ENCODE data around the gene OSGEPL1.
A peak's percentile ranks its signal among the peaks of the same experiment; 100 is the strongest.
"Not testable (repeated sequence)": the region's sequence is repeated elsewhere in the genome, so short reads cannot be mapped to it uniquely, and the experiment has no call there.

OSGEPL1 gene

GRCh38 chr2:189783451-189783926 lies 20.9 kb upstream of the OSGEPL1 start:
- peaks cover 32% of the 10 kb centered on the region for H3K36me3 ChIP-seq (ENCODE audit: control insufficient read depth, low read depth, low read length)
- peaks cover 4% of the 10 kb centered on the region for H3K4me1 ChIP-seq (ENCODE audit: control insufficient read depth, low read depth, low read length)
- H3K27ac ChIP-seq (ENCODE audit: low read length): peak overlapping the region; percentile 45
- peak overlapping the region; percentile 93 for H3K9ac ChIP-seq (ENCODE audit: low read length)
- H3K4me3 ChIP-seq (ENCODE audit: low read length): peak overlapping the region; percentile 86
- no peaks in the 10 kb centered on the region for H3K27me3 ChIP-seq (ENCODE audit: control insufficient read depth, insufficient read depth, low read length)
- H3K9me3 ChIP-seq (ENCODE audit: control insufficient read depth, low read depth, low read length): no peaks in the 10 kb centered on the region

GRCh38 chr2:189782221-189782671 lies 19.7 kb upstream of the OSGEPL1 start:
- Histone ChIP-seq H3K27me3 (ENCODE audit: control insufficient read depth, insufficient read depth, low read length) (no peaks in the 10 kb centered on the region), H3K4me3 (ENCODE audit: low read length) (peak overlapping the region; percentile 86), H3K9ac (ENCODE audit: low read length) (no peak overlapping the region), H3K27ac (ENCODE audit: low read length) (no peak overlapping the region), H3K4me1 (ENCODE audit: control insufficient read depth, low read depth, low read length) (peaks cover 4% of the 10 kb centered on the region), H3K36me3 (ENCODE audit: control insufficient read depth, low read depth, low read length) (peaks cover 44% of the 10 kb centered on the region), H3K9me3 (ENCODE audit: control insufficient read depth, low read depth, low read length) (no peaks in the 10 kb centered on the region)

- H3K4me1 ChIP-seq (ENCODE audit: control insufficient read depth, low read depth, low read length): no peaks in the 10 kb centered on the region
- H3K4me3 ChIP-seq (ENCODE audit: low read length): no peak overlapping the region
- H3K9me3 ChIP-seq (ENCODE audit: control insufficient read depth, low read depth, low read length): no peaks in the 10 kb centered on the region
- no peak overlapping the region for H3K9ac ChIP-seq (ENCODE audit: low read length)
- no peak overlapping the region for H3K27ac ChIP-seq (ENCODE audit: low read length)
- no peaks in the 10 kb centered on the region for H3K27me3 ChIP-seq (ENCODE audit: control insufficient read depth, insufficient read depth, low read length)
- peaks cover 74% of the 10 kb centered on the region for H3K36me3 ChIP-seq (ENCODE audit: control insufficient read depth, low read depth, low read length)
Measured at GRCh38 chr2:189772212-189772611, 9.6 kb upstream of the OSGEPL1 start.

GRCh38 chr2:189770590-189771322 lies 8.2 kb upstream of the OSGEPL1 start:
- H3K9me3 ChIP-seq (ENCODE audit: control insufficient read depth, low read depth, low read length): no peaks in the 10 kb centered on the region

GRCh38 chr2:189763908-189764661 lies 1.5 kb upstream of the OSGEPL1 start:
- Histone ChIP-seq H3K9ac (ENCODE audit: low read length) (peak overlapping the region; percentile 95), H3K27ac (ENCODE audit: low read length) (no peak overlapping the region), H3K4me1 (ENCODE audit: control insufficient read depth, low read depth, low read length) (no peaks in the 10 kb centered on the region), H3K36me3 (ENCODE audit: control insufficient read depth, low read depth, low read length) (peaks cover 12% of the 10 kb centered on the region), H3K27me3 (ENCODE audit: control insufficient read depth, insufficient read depth, low read length) (no peaks in the 10 kb centered on the region), H3K4me3 (ENCODE audit: low read length) (peak overlapping the region; percentile 95), H3K9me3 (ENCODE audit: control insufficient read depth, low read depth, low read length) (no peaks in the 10 kb centered on the region)

More at GRCh38 chr2:189770590-189771322, 8.2 kb upstream of the OSGEPL1 start:
- Histone ChIP-seq H3K4me3 (ENCODE audit: low read length) (no peak overlapping the region), H3K36me3 (ENCODE audit: control insufficient read depth, low read depth, low read length) (peaks cover 65% of the 10 kb centered on the region), H3K4me1 (ENCODE audit: control insufficient read depth, low read depth, low read length) (no peaks in the 10 kb centered on the region), H3K27me3 (ENCODE audit: control insufficient read depth, insufficient read depth, low read length) (no peaks in the 10 kb centered on the region), H3K27ac (ENCODE audit: low read length) (no peak overlapping the region), H3K9ac (ENCODE audit: low read length) (no peak overlapping the region)

GRCh38 chr2:189762229-189762550 lies 402 bp downstream of the OSGEPL1 start:
- H3K4me3 ChIP-seq (ENCODE audit: low read length): peak overlapping the region; percentile 95
- peak overlapping the region; percentile 95 for H3K9ac ChIP-seq (ENCODE audit: low read length)
- H3K4me1 ChIP-seq (ENCODE audit: control insufficient read depth, low read depth, low read length): no peaks in the 10 kb centered on the region
- H3K9me3 ChIP-seq (ENCODE audit: control insufficient read depth, low read depth, low read length): no peaks in the 10 kb centered on the region
- no peaks in the 10 kb centered on the region for H3K27me3 ChIP-seq (ENCODE audit: control insufficient read depth, insufficient read depth, low read length)
- peaks cover 5% of the 10 kb centered on the region for H3K36me3 ChIP-seq (ENCODE audit: control insufficient read depth, low read depth, low read length)
- peak overlapping the region; percentile 19 for H3K27ac ChIP-seq (ENCODE audit: low read length)

- H3K27ac ChIP-seq (ENCODE audit: low read length); H3K4me1 ChIP-seq (ENCODE audit: control insufficient read depth, low read depth, low read length); H3K4me3 ChIP-seq (ENCODE audit: low read length): not testable (repeated sequence)
Measured at GRCh38 chr2:189760154-189760553, 2.4 kb downstream of the OSGEPL1 start.

GRCh38 chr2:189756311-189756952 lies 6.2 kb downstream of the OSGEPL1 start:
- H3K27ac ChIP-seq (ENCODE audit: low read length): no peak overlapping the region
- H3K27me3 ChIP-seq (ENCODE audit: control insufficient read depth, insufficient read depth, low read length): no peaks in the 10 kb centered on the region
- no peaks in the 10 kb centered on the region for H3K4me1 ChIP-seq (ENCODE audit: control insufficient read depth, low read depth, low read length)
- H3K9ac ChIP-seq (ENCODE audit: low read length): no peak overlapping the region
- peaks cover 15% of the 10 kb centered on the region for H3K36me3 ChIP-seq (ENCODE audit: control insufficient read depth, low read depth, low read length)
- H3K4me3 ChIP-seq (ENCODE audit: low read length): no peak overlapping the region
- H3K9me3 ChIP-seq (ENCODE audit: control insufficient read depth, low read depth, low read length): no peaks in the 10 kb centered on the region

More at GRCh38 chr2:189760154-189760553, 2.4 kb downstream of the OSGEPL1 start:
- not testable (repeated sequence) for H3K9ac ChIP-seq (ENCODE audit: low read length); H3K27me3 ChIP-seq (ENCODE audit: control insufficient read depth, insufficient read depth, low read length); H3K9me3 ChIP-seq (ENCODE audit: control insufficient read depth, low read depth, low read length); H3K36me3 ChIP-seq (ENCODE audit: control insufficient read depth, low read depth, low read length)

- Histone ChIP-seq H3K9ac (ENCODE audit: low read length) (no peak overlapping the region), H3K27me3 (ENCODE audit: control insufficient read depth, insufficient read depth, low read length) (no peaks in the 10 kb centered on the region), H3K27ac (ENCODE audit: low read length) (no peak overlapping the region), H3K4me1 (ENCODE audit: control insufficient read depth, low read depth, low read length) (no peaks in the 10 kb centered on the region), H3K9me3 (ENCODE audit: control insufficient read depth, low read depth, low read length) (no peaks in the 10 kb centered on the region), H3K4me3 (ENCODE audit: low read length) (no peak overlapping the region), H3K36me3 (ENCODE audit: control insufficient read depth, low read depth, low read length) (peaks cover 20% of the 10 kb centered on the region)
Measured at GRCh38 chr2:189751080-189751658, 11.4 kb downstream of the OSGEPL1 start.

- Histone ChIP-seq H3K4me1 (ENCODE audit: control insufficient read depth, low read depth, low read length) (no peaks in the 10 kb centered on the region), H3K36me3 (ENCODE audit: control insufficient read depth, low read depth, low read length) (no peaks in the 10 kb centered on the region), H3K27me3 (ENCODE audit: control insufficient read depth, insufficient read depth, low read length) (no peaks in the 10 kb centered on the region)
Measured at GRCh38 chr2:189729430-189729829, 33.2 kb downstream of the OSGEPL1 start.

GRCh38 chr2:189726849-189727248 lies 35.7 kb downstream of the OSGEPL1 start:
- H3K4me3 ChIP-seq (ENCODE audit: low read length): no peak overlapping the region

More at GRCh38 chr2:189729430-189729829, 33.2 kb downstream of the OSGEPL1 start:
- H3K9ac ChIP-seq (ENCODE audit: low read length): no peak overlapping the region
- H3K27ac ChIP-seq (ENCODE audit: low read length): no peak overlapping the region
- no peak overlapping the region for H3K4me3 ChIP-seq (ENCODE audit: low read length)
- no peaks in the 10 kb centered on the region for H3K9me3 ChIP-seq (ENCODE audit: control insufficient read depth, low read depth, low read length)

More at GRCh38 chr2:189726849-189727248, 35.7 kb downstream of the OSGEPL1 start:
- Histone ChIP-seq H3K27me3 (ENCODE audit: control insufficient read depth, insufficient read depth, low read length) (no peaks in the 10 kb centered on the region), H3K4me1 (ENCODE audit: control insufficient read depth, low read depth, low read length) (no peaks in the 10 kb centered on the region), H3K36me3 (ENCODE audit: control insufficient read depth, low read depth, low read length) (no peaks in the 10 kb centered on the region), H3K9ac (ENCODE audit: low read length) (no peak overlapping the region), H3K27ac (ENCODE audit: low read length) (no peak overlapping the region), H3K9me3 (ENCODE audit: control insufficient read depth, low read depth, low read length) (no peaks in the 10 kb centered on the region)
